Measurements from ENCODE around the gene GBX2. TPM values are rescaled to one million over a fixed set of nuclear protein-coding genes. Genes with fewer than 3 reads are reported as not detected.

Gene GBX2
- total and polyA plus RNA-seq, 2 of the 13 experiments (the other 11 are each of a cell fraction or from before 2014, with no cell fraction given): not detected

DNA sequence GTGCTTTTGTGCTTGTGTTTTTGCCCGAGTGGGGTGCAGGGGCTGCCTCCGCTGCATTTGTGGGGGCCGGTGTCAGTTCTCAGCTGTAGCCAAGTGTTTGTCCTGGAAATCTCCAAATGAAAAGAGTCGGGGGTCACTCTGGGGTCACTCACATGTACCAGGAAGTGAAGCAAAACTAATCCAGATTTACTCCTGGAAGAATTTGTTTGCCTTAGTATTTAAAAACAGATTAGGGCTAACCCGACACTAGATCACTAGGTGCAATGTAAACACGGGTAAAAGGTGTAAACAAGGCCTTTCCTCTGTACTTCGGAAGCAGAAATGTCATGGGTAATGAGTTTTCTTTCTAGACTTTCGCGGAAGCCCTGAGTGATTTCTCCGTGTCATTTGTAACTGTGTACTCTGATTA lies 50.3 kb downstream of the GBX2 start (continued):
- TF ChIP-seq NR2F1 (CRISPR knock-in tag; IDR thresholded peaks at IDR 0.05) (peak; percentile 83 to 96), MZF1 (CRISPR knock-in tag; IDR thresholded peaks at IDR 0.05; ENCODE audit: borderline replicate concordance) (no peak), TP53 (CRISPR knock-in tag; conservative IDR thresholded peaks at IDR 0.05) (0 out of 2 replicates have a peak, but pooled peaks have one; percentile 40), GFI1 (CRISPR knock-in tag; IDR thresholded peaks at IDR 0.05; ENCODE audit: borderline replicate concordance) (peak; percentile 100), THYN1 (CRISPR knock-in tag; IDR thresholded peaks at IDR 0.05; ENCODE audit: borderline replicate concordance, low read depth) (no peak), ZNF607 (CRISPR knock-in tag; IDR thresholded peaks at IDR 0.05; ENCODE audit: borderline replicate concordance) (peak; percentile 92; the same call in 1 of the 2 replicates), ZNF33A (CRISPR knock-in tag; IDR thresholded peaks at IDR 0.05; ENCODE audit: borderline replicate concordance) (peak; percentile 52; the same call in 1 of the 2 replicates), ZNF749 (CRISPR knock-in tag; IDR thresholded peaks at IDR 0.05; ENCODE audit: borderline replicate concordance) (0 out of 2 replicates have a peak, but pooled peaks have one; percentile 55), ZBTB49 (CRISPR knock-in tag; IDR thresholded peaks at IDR 0.05; ENCODE audit: borderline replicate concordance) (no peak), KMT2A (CRISPR knock-in tag; IDR thresholded peaks at IDR 0.05) (no peak), MEIS2 (CRISPR knock-in tag; IDR thresholded peaks at IDR 0.05) (peak; percentile 95)
- TF ChIP-seq, protein P1, sequence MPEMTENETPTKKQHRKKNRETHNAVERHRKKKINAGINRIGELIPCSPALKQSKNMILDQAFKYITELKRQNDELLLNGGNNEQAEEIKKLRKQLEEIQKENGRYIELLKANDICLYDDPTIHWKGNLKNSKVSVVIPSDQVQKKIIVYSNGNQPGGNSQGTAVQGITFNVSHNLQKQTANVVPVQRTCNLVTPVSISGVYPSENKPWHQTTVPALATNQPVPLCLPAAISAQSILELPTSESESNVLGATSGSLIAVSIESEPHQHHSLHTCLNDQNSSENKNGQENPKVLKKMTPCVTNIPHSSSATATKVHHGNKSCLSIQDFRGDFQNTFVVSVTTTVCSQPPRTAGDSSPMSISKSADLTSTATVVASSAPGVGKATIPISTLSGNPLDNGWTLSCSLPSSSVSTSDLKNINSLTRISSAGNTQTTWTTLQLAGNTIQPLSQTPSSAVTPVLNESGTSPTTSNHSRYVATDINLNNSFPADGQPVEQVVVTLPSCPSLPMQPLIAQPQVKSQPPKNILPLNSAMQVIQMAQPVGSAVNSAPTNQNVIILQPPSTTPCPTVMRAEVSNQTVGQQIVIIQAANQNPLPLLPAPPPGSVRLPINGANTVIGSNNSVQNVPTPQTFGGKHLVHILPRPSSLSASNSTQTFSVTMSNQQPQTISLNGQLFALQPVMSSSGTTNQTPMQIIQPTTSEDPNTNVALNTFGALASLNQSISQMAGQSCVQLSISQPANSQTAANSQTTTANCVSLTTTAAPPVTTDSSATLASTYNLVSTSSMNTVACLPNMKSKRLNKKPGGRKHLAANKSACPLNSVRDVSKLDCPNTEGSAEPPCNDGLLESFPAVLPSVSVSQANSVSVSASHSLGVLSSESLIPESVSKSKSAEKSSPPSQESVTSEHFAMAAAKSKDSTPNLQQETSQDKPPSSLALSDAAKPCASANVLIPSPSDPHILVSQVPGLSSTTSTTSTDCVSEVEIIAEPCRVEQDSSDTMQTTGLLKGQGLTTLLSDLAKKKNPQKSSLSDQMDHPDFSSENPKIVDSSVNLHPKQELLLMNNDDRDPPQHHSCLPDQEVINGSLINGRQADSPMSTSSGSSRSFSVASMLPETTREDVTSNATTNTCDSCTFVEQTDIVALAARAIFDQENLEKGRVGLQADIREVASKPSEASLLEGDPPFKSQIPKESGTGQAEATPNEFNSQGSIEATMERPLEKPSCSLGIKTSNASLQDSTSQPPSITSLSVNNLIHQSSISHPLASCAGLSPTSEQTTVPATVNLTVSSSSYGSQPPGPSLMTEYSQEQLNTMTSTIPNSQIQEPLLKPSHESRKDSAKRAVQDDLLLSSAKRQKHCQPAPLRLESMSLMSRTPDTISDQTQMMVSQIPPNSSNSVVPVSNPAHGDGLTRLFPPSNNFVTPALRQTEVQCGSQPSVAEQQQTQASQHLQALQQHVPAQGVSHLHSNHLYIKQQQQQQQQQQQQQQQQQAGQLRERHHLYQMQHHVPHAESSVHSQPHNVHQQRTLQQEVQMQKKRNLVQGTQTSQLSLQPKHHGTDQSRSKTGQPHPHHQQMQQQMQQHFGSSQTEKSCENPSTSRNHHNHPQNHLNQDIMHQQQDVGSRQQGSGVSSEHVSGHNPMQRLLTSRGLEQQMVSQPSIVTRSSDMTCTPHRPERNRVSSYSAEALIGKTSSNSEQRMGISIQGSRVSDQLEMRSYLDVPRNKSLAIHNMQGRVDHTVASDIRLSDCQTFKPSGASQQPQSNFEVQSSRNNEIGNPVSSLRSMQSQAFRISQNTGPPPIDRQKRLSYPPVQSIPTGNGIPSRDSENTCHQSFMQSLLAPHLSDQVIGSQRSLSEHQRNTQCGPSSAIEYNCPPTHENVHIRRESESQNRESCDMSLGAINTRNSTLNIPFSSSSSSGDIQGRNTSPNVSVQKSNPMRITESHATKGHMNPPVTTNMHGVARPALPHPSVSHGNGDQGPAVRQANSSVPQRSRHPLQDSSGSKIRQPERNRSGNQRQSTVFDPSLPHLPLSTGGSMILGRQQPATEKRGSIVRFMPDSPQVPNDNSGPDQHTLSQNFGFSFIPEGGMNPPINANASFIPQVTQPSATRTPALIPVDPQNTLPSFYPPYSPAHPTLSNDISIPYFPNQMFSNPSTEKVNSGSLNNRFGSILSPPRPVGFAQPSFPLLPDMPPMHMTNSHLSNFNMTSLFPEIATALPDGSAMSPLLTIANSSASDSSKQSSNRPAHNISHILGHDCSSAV (CRISPR knock-in tag; IDR thresholded peaks at IDR 0.05; ENCODE audit: borderline replicate concordance): 0 out of 2 replicates have a peak, but pooled peaks have one; percentile 69
- TF ChIP-seq, protein P2, sequence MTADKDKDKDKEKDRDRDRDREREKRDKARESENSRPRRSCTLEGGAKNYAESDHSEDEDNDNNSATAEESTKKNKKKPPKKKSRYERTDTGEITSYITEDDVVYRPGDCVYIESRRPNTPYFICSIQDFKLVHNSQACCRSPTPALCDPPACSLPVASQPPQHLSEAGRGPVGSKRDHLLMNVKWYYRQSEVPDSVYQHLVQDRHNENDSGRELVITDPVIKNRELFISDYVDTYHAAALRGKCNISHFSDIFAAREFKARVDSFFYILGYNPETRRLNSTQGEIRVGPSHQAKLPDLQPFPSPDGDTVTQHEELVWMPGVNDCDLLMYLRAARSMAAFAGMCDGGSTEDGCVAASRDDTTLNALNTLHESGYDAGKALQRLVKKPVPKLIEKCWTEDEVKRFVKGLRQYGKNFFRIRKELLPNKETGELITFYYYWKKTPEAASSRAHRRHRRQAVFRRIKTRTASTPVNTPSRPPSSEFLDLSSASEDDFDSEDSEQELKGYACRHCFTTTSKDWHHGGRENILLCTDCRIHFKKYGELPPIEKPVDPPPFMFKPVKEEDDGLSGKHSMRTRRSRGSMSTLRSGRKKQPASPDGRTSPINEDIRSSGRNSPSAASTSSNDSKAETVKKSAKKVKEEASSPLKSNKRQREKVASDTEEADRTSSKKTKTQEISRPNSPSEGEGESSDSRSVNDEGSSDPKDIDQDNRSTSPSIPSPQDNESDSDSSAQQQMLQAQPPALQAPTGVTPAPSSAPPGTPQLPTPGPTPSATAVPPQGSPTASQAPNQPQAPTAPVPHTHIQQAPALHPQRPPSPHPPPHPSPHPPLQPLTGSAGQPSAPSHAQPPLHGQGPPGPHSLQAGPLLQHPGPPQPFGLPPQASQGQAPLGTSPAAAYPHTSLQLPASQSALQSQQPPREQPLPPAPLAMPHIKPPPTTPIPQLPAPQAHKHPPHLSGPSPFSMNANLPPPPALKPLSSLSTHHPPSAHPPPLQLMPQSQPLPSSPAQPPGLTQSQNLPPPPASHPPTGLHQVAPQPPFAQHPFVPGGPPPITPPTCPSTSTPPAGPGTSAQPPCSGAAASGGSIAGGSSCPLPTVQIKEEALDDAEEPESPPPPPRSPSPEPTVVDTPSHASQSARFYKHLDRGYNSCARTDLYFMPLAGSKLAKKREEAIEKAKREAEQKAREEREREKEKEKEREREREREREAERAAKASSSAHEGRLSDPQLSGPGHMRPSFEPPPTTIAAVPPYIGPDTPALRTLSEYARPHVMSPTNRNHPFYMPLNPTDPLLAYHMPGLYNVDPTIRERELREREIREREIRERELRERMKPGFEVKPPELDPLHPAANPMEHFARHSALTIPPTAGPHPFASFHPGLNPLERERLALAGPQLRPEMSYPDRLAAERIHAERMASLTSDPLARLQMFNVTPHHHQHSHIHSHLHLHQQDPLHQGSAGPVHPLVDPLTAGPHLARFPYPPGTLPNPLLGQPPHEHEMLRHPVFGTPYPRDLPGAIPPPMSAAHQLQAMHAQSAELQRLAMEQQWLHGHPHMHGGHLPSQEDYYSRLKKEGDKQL (CRISPR knock-in tag; IDR thresholded peaks at IDR 0.05; ENCODE audit: low read depth): peak; percentile 99
